ENCODE measurements around the gene PRKN. TPM values are rescaled to one million over a fixed set of nuclear protein-coding genes. Genes with fewer than 3 reads are reported as not detected.

The PRKN gene
- total and polyA plus RNA-seq, 2 experiments from 2014 or later: 0.10 to 0.84 TPM

- H3K36me3 ChIP-seq (ENCODE audit: insufficient read depth): no peaks in the 10 kb centered on the region
- TF ChIP-seq ZNF331 (CRISPR knock-in tag; IDR thresholded peaks at IDR 0.05; ENCODE audit: low read depth) (no peak), ZNF114 (CRISPR knock-in tag; IDR thresholded peaks at IDR 0.05) (no peak), POLR2AphosphoS5 (IDR thresholded peaks at IDR 0.05; ENCODE audit: low read depth) (no peak), CREB1 (CRISPR knock-in tag; IDR thresholded peaks at IDR 0.05; ENCODE audit: low read depth) (no peak), EZH2 (IDR thresholded peaks at IDR 0.05; ENCODE audit: low read depth, unreplicated experiment) (no peak), NANOG (IDR thresholded peaks at IDR 0.05; ENCODE audit: borderline replicate concordance) (no peak), EZH2phosphoT487 (IDR thresholded peaks at IDR 0.05; ENCODE audit: unreplicated experiment) (no peak), STAT1 (IDR thresholded peaks at IDR 0.05; ENCODE audit: unreplicated experiment) (no peak), JUNB (IDR thresholded peaks at IDR 0.05; ENCODE audit: unreplicated experiment) (no peak)
- TF ChIP-seq, protein P1, sequence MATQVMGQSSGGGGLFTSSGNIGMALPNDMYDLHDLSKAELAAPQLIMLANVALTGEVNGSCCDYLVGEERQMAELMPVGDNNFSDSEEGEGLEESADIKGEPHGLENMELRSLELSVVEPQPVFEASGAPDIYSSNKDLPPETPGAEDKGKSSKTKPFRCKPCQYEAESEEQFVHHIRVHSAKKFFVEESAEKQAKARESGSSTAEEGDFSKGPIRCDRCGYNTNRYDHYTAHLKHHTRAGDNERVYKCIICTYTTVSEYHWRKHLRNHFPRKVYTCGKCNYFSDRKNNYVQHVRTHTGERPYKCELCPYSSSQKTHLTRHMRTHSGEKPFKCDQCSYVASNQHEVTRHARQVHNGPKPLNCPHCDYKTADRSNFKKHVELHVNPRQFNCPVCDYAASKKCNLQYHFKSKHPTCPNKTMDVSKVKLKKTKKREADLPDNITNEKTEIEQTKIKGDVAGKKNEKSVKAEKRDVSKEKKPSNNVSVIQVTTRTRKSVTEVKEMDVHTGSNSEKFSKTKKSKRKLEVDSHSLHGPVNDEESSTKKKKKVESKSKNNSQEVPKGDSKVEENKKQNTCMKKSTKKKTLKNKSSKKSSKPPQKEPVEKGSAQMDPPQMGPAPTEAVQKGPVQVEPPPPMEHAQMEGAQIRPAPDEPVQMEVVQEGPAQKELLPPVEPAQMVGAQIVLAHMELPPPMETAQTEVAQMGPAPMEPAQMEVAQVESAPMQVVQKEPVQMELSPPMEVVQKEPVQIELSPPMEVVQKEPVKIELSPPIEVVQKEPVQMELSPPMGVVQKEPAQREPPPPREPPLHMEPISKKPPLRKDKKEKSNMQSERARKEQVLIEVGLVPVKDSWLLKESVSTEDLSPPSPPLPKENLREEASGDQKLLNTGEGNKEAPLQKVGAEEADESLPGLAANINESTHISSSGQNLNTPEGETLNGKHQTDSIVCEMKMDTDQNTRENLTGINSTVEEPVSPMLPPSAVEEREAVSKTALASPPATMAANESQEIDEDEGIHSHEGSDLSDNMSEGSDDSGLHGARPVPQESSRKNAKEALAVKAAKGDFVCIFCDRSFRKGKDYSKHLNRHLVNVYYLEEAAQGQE (IDR thresholded peaks at IDR 0.05; ENCODE audit: unreplicated experiment): no peak
- TF ChIP-seq, protein P2, sequence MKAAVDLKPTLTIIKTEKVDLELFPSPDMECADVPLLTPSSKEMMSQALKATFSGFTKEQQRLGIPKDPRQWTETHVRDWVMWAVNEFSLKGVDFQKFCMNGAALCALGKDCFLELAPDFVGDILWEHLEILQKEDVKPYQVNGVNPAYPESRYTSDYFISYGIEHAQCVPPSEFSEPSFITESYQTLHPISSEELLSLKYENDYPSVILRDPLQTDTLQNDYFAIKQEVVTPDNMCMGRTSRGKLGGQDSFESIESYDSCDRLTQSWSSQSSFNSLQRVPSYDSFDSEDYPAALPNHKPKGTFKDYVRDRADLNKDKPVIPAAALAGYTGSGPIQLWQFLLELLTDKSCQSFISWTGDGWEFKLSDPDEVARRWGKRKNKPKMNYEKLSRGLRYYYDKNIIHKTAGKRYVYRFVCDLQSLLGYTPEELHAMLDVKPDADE (IDR thresholded peaks at IDR 0.05): no peak
- TF ChIP-seq, protein P3, sequence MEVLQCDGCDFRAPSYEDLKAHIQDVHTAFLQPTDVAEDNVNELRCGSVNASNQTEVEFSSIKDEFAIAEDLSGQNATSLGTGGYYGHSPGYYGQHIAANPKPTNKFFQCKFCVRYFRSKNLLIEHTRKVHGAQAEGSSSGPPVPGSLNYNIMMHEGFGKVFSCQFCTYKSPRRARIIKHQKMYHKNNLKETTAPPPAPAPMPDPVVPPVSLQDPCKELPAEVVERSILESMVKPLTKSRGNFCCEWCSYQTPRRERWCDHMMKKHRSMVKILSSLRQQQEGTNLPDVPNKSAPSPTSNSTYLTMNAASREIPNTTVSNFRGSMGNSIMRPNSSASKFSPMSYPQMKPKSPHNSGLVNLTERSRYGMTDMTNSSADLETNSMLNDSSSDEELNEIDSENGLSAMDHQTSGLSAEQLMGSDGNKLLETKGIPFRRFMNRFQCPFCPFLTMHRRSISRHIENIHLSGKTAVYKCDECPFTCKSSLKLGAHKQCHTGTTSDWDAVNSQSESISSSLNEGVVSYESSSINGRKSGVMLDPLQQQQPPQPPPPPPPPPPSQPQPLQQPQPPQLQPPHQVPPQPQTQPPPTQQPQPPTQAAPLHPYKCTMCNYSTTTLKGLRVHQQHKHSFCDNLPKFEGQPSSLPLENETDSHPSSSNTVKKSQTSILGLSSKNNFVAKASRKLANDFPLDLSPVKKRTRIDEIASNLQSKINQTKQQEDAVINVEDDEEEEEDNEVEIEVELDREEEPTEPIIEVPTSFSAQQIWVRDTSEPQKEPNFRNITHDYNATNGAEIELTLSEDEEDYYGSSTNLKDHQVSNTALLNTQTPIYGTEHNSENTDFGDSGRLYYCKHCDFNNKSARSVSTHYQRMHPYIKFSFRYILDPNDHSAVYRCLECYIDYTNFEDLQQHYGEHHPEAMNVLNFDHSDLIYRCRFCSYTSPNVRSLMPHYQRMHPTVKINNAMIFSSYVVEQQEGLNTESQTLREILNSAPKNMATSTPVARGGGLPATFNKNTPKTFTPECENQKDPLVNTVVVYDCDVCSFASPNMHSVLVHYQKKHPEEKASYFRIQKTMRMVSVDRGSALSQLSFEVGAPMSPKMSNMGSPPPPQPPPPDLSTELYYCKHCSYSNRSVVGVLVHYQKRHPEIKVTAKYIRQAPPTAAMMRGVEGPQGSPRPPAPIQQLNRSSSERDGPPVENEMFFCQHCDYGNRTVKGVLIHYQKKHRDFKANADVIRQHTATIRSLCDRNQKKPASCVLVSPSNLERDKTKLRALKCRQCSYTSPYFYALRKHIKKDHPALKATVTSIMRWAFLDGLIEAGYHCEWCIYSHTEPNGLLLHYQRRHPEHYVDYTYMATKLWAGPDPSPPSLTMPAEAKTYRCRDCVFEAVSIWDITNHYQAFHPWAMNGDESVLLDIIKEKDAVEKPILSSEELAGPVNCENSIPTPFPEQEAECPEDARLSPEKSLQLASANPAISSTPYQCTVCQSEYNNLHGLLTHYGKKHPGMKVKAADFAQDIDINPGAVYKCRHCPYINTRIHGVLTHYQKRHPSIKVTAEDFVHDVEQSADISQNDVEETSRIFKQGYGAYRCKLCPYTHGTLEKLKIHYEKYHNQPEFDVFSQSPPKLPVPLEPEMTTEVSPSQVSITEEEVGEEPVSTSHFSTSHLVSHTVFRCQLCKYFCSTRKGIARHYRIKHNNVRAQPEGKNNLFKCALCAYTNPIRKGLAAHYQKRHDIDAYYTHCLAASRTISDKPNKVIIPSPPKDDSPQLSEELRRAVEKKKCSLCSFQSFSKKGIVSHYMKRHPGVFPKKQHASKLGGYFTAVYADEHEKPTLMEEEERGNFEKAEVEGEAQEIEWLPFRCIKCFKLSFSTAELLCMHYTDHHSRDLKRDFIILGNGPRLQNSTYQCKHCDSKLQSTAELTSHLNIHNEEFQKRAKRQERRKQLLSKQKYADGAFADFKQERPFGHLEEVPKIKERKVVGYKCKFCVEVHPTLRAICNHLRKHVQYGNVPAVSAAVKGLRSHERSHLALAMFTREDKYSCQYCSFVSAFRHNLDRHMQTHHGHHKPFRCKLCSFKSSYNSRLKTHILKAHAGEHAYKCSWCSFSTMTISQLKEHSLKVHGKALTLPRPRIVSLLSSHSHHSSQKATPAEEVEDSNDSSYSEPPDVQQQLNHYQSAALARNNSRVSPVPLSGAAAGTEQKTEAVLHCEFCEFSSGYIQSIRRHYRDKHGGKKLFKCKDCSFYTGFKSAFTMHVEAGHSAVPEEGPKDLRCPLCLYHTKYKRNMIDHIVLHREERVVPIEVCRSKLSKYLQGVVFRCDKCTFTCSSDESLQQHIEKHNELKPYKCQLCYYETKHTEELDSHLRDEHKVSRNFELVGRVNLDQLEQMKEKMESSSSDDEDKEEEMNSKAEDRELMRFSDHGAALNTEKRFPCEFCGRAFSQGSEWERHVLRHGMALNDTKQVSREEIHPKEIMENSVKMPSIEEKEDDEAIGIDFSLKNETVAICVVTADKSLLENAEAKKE (CRISPR knock-in tag; IDR thresholded peaks at IDR 0.05): no peak
- TF ChIP-seq, protein P4, sequence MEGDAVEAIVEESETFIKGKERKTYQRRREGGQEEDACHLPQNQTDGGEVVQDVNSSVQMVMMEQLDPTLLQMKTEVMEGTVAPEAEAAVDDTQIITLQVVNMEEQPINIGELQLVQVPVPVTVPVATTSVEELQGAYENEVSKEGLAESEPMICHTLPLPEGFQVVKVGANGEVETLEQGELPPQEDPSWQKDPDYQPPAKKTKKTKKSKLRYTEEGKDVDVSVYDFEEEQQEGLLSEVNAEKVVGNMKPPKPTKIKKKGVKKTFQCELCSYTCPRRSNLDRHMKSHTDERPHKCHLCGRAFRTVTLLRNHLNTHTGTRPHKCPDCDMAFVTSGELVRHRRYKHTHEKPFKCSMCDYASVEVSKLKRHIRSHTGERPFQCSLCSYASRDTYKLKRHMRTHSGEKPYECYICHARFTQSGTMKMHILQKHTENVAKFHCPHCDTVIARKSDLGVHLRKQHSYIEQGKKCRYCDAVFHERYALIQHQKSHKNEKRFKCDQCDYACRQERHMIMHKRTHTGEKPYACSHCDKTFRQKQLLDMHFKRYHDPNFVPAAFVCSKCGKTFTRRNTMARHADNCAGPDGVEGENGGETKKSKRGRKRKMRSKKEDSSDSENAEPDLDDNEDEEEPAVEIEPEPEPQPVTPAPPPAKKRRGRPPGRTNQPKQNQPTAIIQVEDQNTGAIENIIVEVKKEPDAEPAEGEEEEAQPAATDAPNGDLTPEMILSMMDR (conservative IDR thresholded peaks at IDR 0.05; ENCODE audit: low read depth in 2 of 2): no peak
- Mint-ChIP-seq H3K4me3 (no peak overlapping the region), H3K9me3 (no peaks in the 10 kb centered on the region), H3K36me3 (ENCODE audit: low read depth) (no peaks in the 10 kb centered on the region), H3K27ac (no peak overlapping the region), H3K27me3 (ENCODE audit: insufficient read depth, low read depth, poor library complexity) (no peaks in the 10 kb centered on the region), H3K4me1 (no peaks in the 10 kb centered on the region)
- no peak for DNase-seq (ENCODE audit: low spot score)
- peaks cover 3% of the 10 kb centered on the region; the same call in 1 of the 2 replicates for H3K9me2 ChIP-seq (ENCODE audit: insufficient read depth)
- no peak overlapping the region for H2AFZ ChIP-seq
- H3K79me2 ChIP-seq (replicated peaks; ENCODE audit: insufficient read depth): no peaks in the 10 kb centered on the region
- H3K4me2 ChIP-seq: no peak overlapping the region
- no peaks in the 10 kb centered on the region for H3K27me3 ChIP-seq (ENCODE audit: insufficient read depth)
- ATAC-seq: no peak
- no peak overlapping the region for H3K27ac ChIP-seq (ENCODE audit: low read depth)
- no peaks in the 10 kb centered on the region for H3F3A ChIP-seq (replicated peaks; ENCODE audit: low read depth)
- no peaks in the 10 kb centered on the region for H4K20me1 ChIP-seq (replicated peaks; ENCODE audit: insufficient read depth)
- H3K4me1 ChIP-seq (ENCODE audit: insufficient read depth): no peaks in the 10 kb centered on the region
- no peak overlapping the region for H3K4me3 ChIP-seq
Measured at GRCh38 chr6:162026031-162026430, 701.5 kb downstream of the PRKN start.

Data from GM23338 (cell line).